Smooth muscle cell (in vitro differentiated cells): Measurements from ENCODE around the gene TDRD9. TPM values are rescaled to one million over a fixed set of nuclear protein-coding genes. Genes with fewer than 3 reads are reported as not detected.

Experiments
- DNase-seq: peaks from one replicate; lab custom pipeline; 2025; ENCODE audit not compliant: unreplicated experiment; lab: John Stamatoyannopoulos, UW
- H2AFZ ChIP-seq: fragments of 200-600 bp; sonication (generic); 2 replicates; pipeline ENCODE4 v1.6.0; 2016; ENCODE audit warnings: antibody characterized with exemption, low read depth, mild to moderate bottlenecking
- H3F3A ChIP-seq: fragments of 200-600 bp; sonication (generic); 2 replicates; pipeline ENCODE4 v1.6.0; 2017; ENCODE audit warnings: antibody characterized with exemption, low read depth
- H3K27ac ChIP-seq: fragments of 200-600 bp; sonication (generic); 2 replicates; pipeline ENCODE4 v1.5.1; 2016; ENCODE audit warnings: low read depth, mild to moderate bottlenecking
- H3K27me3 ChIP-seq: fragments of 200-600 bp; sonication (generic); 2 replicates; pipeline ENCODE4 v1.6.1; 2016; ENCODE audit warnings: low read depth, mild to moderate bottlenecking
- H3K36me3 ChIP-seq: fragments of 200-600 bp; sonication (generic); 2 replicates; pipeline ENCODE4 v1.5.1; 2016; ENCODE audit warnings: low read depth
- H3K4me1 ChIP-seq: fragments of 200-600 bp; sonication (generic); 2 replicates; pipeline ENCODE4 v1.5.1; 2016; ENCODE audit warnings: low read depth
- H3K4me2 ChIP-seq: fragments of 200-600 bp; sonication (generic); 2 replicates; pipeline ENCODE4 v1.6.0; 2016; ENCODE audit warnings: mild to moderate bottlenecking
- H3K4me3 ChIP-seq: fragments of 200-600 bp; sonication (generic); 2 replicates; pipeline ENCODE4 v1.5.1; 2016; ENCODE audit warnings: mild to moderate bottlenecking
- H3K79me2 ChIP-seq: fragments of 200-600 bp; sonication (generic); 2 replicates; pipeline ENCODE4 v1.6.0; 2016; ENCODE audit warnings: low read depth, mild to moderate bottlenecking
- H3K9ac ChIP-seq: fragments of 200-600 bp; sonication (generic); 2 replicates; pipeline ENCODE4 v1.6.0; 2016; ENCODE audit warnings: low read depth
- H3K9me3 ChIP-seq: fragments of 200-600 bp; sonication (generic); replicated peaks from 2 replicates; pipeline ENCODE4 v1.5.1; 2016; ENCODE audit warnings: low read depth
- H4K20me1 ChIP-seq: fragments of 200-600 bp; sonication (generic); 2 replicates; pipeline ENCODE4 v1.6.0; 2016; ENCODE audit warnings: low read depth
- CTCF ChIP-seq: fragments of 200-600 bp; sonication (generic); IDR thresholded peaks from 2 replicates; pipeline ENCODE4 v1.5.1; 2017; ENCODE audit warnings: borderline replicate concordance, mild to moderate bottlenecking, antibody characterized with exemption; ENCODE audit not compliant: insufficient read depth, poor library complexity, severe bottlenecking
- WGBS: methylation state at CpG from one replicate; pipeline ENCODE4 v1.1.7; 2016; ENCODE audit warnings: low lambda C conversion rate; 5-methylcytosine and 5-hydroxymethylcytosine counted together
- polyA plus RNA-seq: library from polyadenylated mRNA; unstranded; fragments of >200 nt; fragmentation: Nextera tagmentation; extraction: Ambion mirVana; gene quantifications from 2 replicates; pipeline ENCODE4 v1.2.1, GENCODE V29; 2016
- total RNA-seq: library from RNA; depleted of rRNA; stranded (reverse); fragments of >200 nt; gene quantifications from 2 replicates; pipeline ENCODE4 v1.2.3, GENCODE V29; 2014

TDRD9 gene
- total and polyA plus RNA-seq, 2 experiments from 2014 or later = 1.0 TPM; not detected in 1

GRCh38 chr14:103935102-103935501, 6.8 kb downstream of the TDRD9 start:
- Histone ChIP-seq H4K20me1 (no peaks in the 10 kb centered on the region), H3K79me2 (no peaks in the 10 kb centered on the region), H3K9me3 (no peaks in the 10 kb centered on the region), H3K4me3 (no peak overlapping the region), H3K9ac (no peak overlapping the region), H2AFZ (no peak overlapping the region), H3K4me1 (no peaks in the 10 kb centered on the region), H3F3A (no peaks in the 10 kb centered on the region), H3K36me3 (no peaks in the 10 kb centered on the region), H3K27ac (no peak overlapping the region), H3K27me3 (peaks cover 1% of the 10 kb centered on the region), H3K4me2 (no peak overlapping the region)
- 79% methylated on average over 2 of the region's 2 CpGs for WGBS
- TF ChIP-seq CTCF = no peak
- no peak for DNase-seq

GRCh38 chr14:103941462-103941861, 13.2 kb downstream of the TDRD9 start:
- Histone ChIP-seq H3K79me2 (no peaks in the 10 kb centered on the region), H3F3A (no peaks in the 10 kb centered on the region), H3K9ac (no peak overlapping the region), H3K4me1 (no peaks in the 10 kb centered on the region), H2AFZ (no peak overlapping the region), H3K27ac (no peak overlapping the region), H3K4me2 (no peak overlapping the region), H3K9me3 (no peaks in the 10 kb centered on the region), H3K27me3 (peaks cover 27% of the 10 kb centered on the region), H4K20me1 (no peaks in the 10 kb centered on the region), H3K4me3 (no peak overlapping the region), H3K36me3 (no peaks in the 10 kb centered on the region)
- 78% methylated on average over 7 of the region's 7 CpGs for WGBS
- TF ChIP-seq CTCF = no peak
- no peak for DNase-seq

- Histone ChIP-seq H4K20me1 (no peaks in the 10 kb centered on the region), H2AFZ (no peak within 1 kb of the TSS), H3K79me2 (no peaks in the 10 kb centered on the region), H3F3A (no peaks in the 10 kb centered on the region), H3K27me3 (peaks cover 27% of the 10 kb centered on the region), H3K4me2 (no peak within 1 kb of the TSS), H3K36me3 (no peaks in the 10 kb centered on the region), H3K9ac (no peak within 1 kb of the TSS), H3K4me3 (no peak within 1 kb of the TSS), H3K4me1 (no peaks in the 10 kb centered on the region), H3K9me3 (no peaks in the 10 kb centered on the region), H3K27ac (no peak within 1 kb of the TSS)
- WGBS = 88% methylated on average over 14 of the region's 14 CpGs
- no peak for TF ChIP-seq CTCF
- DNase-seq = no peak
Observed at GRCh38 chr14:103941973-103942736, 13.9 kb downstream of the TDRD9 start, which contains the start of gene RD3L. Gene RD3L, minus strand, starts transcription at chr14:103942529. Its CDS starts 834 bp downstream, at chr14:103941695.

GRCh38 chr14:103943673-103944072, 15.4 kb downstream of the TDRD9 start:
- DNase-seq = no peak

More at GRCh38 chr14:103943673-103944072, 15.4 kb downstream of the TDRD9 start:
- Histone ChIP-seq H3K4me2 (no peak overlapping the region), H3K27ac (no peak overlapping the region), H3F3A (no peaks in the 10 kb centered on the region), H3K9ac (no peak overlapping the region), H3K36me3 (no peaks in the 10 kb centered on the region), H2AFZ (no peak overlapping the region), H3K4me1 (no peaks in the 10 kb centered on the region), H3K27me3 (peaks cover 27% of the 10 kb centered on the region), H3K9me3 (no peaks in the 10 kb centered on the region), H4K20me1 (no peaks in the 10 kb centered on the region), H3K79me2 (no peaks in the 10 kb centered on the region), H3K4me3 (no peak overlapping the region)
- 79% methylated on average over 5 of the region's 5 CpGs for WGBS
- TF ChIP-seq CTCF = no peak
